Brain pericyte (primary cell): ENCODE data around the gene TFB2M.
A peak's percentile ranks its signal among the peaks of the same experiment; 100 is the strongest.
"Not testable (repeated sequence)": the region's sequence is repeated elsewhere in the genome, so short reads cannot be mapped to it uniquely, and the experiment has no call there.

ENCODE experiments used
- DNase-seq: peaks from one replicate; pipeline ENCODE4 v3.0.0-alpha.2; 2012; ENCODE audit warnings: low read depth, low spot score

TFB2M gene

DNA sequence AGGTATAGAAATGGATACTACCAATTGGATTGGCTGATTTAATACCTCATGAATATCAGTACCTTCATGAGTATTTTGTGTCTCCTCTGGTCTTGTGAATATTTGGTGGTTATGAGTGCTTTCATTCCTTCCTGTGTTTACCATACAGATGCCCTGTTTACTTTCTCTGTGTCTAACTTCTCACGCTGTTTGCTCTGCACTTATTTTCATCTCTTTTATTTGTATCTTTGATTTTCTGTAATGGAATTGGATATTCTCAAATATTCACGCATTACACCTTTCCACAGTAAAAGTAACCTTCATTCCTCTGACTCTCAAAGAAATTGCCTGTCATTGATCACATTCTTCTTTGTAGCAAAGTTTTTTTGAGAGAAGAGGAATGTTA lies 17.0 kb upstream of the TFB2M start:
- no peak for DNase-seq

DNA sequence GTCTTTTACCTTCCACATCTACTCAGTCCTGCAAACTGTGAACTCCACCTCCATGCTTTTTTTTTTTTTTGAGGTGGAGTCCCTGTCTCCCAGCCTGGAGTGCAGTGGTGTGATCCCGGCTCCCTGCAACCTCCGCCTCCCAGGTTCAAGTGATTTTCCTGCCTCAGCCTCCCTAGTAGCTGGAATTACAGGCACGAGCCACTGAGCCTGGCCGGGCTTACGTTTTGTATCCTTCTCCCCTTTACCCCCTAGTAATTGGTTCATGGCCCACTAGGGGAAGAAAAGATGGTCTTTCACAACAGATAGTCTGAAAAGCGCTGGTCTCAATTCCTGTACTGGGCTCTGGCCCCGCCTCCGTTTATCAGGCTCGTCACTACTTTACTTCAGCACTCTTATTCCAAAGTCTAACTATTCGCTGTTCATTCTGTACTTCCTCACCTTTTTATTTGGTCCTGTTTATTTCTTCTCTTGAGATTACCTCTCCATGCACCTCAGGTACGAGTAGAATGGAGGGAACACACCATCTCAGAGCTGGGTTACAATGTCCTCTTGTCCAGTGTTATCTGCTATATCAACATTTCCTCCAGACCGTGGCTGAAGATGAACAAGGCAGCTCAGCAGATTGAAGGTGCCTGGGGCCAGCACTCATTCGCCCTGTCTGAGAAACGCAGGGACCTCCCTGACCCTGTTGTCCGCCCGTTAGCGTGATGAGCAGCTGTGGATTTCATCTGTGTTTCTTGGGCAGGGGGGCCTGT lies 16.4 kb upstream of the TFB2M start:
- no peak for DNase-seq

DNA sequence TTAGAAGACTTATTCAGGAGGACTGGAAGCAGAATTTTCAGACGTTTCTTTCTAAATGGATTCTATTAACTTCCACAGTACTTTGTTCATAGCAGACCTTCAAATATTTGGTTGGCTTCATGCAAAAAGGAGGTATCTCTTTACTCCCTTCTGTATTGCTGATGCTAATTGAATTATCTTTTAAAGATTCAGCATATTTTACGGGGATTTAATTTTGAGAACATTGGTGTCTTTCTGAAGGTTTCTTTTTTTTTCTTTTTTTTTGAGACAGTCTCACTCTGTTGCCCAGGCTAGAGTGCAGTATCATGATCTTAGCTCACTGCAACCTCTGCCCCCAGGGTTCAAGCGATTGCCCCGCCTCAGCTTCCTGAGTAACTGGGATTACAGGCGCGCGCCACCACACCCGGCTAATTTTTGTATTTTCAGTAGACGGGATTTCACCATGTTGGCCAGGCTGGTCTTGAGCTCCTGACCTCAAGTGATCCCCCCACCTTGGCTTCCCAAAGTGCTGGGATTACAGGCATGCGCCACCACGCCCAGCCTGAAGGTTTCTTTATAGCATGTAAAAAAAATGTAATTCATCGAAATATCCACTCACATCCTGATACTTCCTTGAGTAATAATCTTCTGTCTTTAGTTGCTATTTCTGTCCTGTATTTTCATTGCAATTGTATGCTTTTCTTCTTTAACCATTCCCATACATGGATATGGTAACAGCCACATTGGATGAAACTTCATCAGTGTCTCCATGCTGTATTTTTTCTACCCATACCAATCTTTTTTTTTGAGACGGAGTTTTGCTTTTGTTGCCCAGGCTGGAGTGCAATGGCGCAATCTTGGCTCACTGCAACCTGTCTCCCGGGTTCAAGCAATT lies 14.7 kb upstream of the TFB2M start:
- no peak for DNase-seq

DNA sequence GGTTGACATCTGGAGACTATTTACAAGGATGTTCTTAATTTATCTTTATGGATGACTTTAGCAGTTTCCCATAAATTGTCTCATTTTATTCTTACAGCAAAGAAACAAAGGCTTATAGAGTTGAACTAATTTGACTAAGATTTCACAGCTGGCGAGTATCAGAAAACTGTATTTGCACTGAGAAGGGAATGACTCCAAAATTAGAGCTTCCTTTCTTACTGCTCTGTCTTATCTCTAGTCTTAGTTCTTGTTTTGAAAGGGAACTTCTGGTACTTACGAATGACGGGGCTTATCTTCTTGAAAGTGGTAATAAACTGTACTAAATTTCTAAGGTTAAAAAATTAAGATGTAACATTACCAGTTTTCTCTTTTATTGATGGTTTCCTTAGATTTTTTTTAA lies 13.8 kb upstream of the TFB2M start:
- DNase-seq, result no peak

DNA sequence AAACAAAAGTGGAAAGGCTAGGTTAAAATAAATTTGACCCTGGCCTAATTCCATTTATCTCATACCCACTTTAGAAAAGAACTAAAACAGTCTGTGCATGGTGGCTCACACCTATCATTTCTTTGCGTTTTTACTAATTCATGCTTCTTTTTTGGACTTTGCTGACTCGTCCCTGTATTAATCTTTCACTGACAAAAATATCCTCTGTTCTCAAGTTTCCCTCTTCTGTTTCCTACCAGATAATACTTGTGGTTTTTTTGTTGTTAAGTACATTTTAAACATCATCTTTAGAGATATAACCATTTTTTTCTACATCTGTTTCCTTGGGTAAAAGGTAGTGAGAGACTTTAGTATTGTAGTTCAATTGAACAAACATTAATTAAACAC lies 11.7 kb upstream of the TFB2M start:
- DNase-seq, result no peak

DNA sequence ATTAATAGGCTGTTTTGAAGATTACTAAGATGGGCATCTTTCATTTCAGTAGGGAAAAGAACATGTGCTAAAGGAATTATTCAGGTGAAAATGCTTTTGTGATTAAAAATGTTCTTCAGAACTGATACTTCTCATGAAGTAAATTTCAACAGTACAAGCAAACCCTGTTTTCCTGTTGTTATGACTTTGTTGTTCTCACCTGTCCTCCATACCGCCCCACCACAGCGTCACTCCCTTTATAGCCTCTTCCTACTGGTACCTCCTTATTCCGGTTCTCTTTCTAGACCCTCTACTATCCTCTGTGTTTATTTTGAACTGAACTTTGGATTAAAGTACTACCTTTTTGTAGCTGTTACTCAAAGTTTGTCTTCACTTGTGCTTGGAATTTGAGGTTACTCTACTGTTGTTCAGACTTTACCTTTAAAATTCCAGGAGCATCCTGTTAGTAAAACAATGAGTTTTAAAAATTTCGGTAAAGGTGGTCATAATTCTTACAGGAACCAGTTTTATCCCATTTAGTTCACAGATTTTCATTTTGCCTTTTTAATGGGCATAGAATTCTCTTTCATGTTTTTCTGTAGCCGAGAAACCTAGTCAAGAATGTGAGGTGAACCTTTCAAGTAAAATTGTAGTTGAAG lies 11.1 kb upstream of the TFB2M start:
- no peak for DNase-seq

DNA sequence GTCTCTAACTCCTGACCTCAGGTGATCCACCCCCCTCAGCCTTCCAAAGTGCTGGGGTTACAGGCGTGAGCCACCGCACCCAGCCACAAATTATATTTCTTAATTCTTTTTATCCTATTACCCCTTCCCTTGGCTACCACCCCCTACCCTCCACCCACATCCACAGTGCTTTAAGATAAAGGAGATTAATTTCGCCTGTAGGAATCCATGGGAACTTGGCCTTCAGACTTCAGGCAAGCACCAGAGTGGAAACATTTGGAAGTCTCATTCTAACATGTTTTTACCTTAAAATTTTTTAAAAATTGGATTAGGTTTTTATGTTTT lies 10.6 kb upstream of the TFB2M start:
- DNase-seq, result no peak

DNA sequence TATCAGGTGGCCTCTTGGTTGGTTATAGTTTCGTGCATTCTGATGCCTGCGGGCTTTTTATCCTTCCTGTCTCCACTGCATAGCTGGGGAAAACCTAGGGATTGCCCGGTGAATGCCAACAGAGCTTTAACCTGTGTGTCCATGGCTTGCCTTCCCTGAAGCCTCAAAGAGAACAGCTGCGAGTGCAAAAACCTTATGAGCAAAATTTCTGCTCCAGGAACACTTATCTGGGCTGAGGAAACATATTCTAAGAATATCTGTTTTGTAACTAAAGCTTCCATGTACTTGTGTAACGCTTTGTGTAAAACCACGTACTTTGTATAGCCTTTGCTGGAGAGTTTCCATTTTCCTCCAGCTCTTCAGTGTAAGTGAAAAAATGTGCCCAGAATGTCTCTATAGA lies 7.4 kb upstream of the TFB2M start:
- DNase-seq, result no peak

DNA sequence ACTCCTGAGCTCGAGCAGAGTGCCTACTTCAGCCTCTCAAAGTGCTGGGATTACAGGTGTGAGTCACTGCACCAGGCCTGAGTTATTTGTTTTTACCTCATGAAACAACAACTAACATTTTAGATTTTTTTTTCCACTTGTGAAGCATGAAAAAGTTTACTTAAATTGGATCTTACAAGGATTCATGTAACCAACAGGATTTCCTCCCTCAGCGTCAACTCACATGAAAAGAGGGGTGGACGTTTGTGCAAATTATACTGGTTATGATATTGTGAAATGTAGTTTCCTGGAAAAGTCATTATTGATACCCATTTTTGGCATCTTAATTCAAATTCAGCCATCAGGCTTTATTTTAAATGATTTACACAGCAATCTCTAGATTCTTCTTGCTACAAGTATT lies 6.7 kb upstream of the TFB2M start:
- DNase-seq, result no peak

DNA sequence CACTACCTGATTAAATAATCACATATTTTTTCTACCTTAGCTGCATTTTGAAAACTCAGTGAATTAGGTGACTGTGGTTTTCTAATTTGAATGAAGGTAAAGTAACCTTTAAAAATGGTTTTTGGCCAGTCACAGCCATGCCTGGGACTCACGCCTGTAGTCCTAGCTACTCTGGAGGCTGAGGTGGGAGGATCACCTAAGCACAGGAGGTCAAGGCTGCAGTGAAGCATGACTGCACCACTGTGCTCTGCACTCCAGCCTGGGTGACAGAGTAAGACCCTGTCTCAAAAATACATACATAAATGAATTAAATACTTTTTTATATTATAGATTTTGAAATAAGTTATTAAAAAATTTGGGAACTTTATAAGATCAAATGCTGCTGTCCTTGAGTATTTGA lies 5.9 kb upstream of the TFB2M start:
- no peak for DNase-seq

DNA sequence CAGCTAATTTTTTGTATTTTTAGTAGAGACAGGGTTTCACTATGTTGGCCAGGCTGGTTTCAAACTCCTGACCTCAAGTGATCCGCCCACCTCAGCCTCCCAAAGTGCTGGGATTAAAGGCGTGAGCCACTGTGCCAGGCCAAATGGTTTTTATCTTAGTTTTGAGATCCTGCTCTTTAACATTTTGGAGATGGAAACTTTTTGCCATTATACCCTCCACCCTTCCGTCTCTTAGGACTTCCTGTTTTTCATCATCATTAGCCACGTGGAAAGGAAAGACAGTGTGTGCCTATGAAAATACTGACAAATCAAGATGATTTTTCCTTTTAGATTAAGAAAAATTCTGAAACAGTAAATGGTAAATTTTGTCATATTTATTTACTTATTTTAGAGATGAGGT lies 5.2 kb upstream of the TFB2M start:
- not testable (repeated sequence) for DNase-seq

DNA sequence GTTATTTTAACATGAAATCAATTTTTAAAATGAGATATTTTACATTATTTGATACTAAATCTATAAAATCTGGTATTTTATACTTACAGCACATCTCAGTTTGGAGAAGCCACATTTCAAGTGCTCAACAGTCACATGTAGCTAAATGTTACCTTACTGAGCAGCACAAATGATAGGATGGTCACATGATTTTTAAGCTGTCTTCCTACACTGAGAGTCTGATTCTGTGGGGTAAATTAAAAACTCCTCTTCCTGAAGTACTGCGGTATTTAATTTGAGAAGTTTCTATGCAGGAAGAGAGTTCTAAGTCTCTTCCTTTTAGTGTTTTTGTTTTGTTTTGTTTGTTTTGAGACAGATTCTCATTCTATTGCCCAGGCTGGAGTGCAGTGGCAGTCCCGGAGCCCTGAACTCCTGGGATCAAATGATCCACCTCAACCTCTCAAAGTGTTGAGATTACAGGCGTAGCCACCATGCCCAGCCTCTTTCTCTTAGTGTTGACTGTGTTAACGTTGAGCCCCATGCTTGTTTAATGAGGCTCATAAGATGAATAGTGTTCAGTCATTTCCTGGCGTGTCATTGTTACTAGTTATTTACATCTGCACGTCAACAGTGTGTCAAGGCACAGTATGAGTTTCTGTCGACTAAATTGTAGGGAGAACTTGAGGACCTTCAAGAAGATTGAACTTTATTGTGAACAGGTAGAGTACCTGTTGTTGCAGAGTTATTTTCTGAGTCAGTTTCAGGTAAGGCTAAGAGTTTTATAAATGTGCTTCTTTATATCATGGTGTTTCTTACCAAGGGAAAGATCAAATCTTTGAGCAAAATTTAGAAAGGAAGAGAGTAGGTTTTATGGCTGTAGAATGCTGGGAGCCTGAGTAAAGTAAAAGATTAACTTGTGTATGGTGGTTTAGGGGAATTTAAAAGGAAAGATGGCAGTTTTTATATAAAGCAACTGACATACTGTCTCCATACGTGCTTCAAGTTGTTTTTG lies 3.5 kb upstream of the TFB2M start:
- no peak for DNase-seq

DNA sequence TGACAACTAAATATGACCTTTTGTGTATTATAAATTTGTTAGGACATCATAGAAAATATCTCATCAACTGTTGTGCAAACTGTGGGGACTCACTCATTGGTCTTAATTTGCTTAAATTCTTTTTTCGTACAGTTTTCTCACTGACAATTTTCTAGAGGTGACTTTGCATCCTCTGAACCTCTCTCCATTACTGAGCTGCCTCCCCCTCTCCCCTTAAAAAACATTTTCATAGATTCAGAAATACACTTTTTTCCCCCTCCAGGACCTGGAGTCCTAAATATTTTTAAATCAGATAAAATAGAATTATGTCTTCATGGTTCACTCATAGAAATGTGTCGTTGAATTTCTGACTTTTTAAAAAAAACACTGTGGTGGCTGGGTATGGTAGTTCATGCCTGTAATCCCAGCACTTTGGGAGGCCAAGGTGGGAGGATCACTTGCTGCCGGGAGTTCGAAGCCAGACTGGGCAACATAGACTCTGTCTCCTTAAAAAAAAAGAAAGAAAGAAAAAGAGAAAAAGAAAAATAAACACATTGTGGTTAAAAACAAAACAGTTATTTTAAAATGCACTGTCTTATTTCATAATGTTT lies 1.7 kb upstream of the TFB2M start:
- DNase-seq, result no peak

DNA sequence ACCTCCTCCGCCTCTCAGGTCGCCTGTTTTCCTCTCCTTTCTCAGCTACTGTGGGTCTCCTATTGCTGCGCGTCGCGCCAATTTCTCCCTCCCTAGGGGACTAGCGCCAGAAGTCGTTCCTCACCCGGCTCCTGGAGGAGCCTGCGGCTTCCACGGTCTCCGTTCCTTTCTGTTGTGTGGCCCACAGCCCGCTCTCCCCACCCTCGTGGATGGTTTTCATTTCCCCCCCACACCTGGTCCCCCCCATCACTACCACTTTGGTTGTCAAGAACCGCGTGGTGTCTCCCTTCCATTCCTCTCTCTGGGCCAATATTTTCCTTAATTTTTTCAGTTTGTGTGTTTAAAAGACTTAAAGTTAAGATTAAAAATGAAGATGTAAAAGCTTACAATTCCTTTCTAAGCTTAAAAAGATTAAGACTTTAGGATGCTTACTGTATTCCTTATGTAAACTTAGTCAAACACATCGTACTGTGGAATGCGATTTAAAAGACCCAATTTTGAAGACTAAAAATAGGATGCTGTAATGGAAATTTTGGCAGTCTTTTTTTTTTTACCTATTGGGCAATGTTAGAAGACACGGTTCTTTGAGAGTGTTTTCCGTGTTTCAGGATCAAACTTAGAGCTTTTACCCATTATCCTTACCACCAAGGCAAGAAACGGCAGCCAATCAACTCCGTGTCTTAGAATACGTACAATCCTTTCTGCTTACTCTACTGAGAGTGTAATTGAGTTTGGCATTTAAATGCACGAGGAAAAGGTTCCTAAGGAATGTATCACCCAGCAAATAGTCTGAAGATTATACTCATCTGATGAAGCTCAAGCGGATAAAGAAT lies 968 bp upstream of the TFB2M start:
- peak; percentile 16 for DNase-seq

DNA sequence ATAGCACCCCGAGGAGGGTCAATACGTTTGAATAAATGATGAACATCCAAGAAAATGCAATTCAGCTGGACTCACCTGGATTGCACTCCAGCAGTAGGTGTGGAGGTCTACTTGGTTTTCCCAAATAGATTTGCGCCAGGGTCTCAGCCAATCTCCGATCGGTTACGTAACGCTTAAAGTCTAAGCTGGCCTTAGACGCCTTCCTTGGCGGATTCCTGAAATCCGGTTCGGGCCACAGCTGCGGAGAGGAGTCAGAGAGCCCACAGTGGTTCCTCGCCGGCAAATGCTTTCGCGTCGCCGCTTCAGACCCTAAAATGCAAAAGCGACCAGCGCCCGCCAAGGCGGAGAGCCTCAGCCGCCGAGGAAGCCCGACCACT lies 322 bp downstream of the TFB2M start:
- no peak for DNase-seq

DNA sequence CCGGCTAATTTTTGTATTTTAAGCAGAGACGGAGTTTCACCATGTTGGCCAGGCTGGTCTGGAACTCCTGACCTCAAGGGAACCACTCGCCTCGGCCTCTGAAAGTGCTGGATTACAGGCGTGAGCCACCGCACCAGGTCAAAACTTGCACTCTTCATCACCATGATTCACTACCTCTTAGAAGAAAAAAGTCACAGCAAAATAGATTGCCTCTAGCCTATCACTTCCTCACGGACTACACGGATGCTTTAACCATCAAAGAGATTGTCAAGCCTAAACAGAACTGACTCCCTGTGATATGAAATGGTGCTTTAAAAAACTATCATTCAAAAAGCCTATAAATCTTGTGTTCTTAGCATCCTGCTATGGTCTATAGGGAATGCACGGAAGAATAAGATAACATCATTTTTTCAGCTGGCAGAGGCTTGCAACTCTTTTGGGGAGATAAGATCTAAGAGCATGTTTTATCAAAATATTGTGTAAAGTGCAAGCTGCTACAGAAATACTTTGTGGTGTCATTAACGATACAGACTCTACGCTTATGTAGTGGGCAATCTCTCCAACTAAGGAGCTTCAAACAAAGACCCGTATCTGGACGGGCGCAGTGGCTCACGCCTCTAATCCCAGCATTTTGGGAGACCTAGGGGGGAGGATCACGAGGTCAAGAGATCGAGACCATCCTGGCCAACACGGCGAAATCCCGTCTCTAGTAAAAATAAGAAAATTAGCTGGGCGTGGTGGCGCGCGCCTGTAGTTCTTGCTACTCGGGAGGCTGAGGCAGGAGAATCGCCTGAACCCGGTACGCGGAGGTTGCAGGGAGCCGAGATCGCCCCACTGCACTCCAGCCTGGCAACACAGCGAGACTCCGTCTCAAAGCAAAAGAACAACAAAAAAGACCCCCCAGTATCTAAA lies 966 bp downstream of the TFB2M start:
- no peak for DNase-seq

DNA sequence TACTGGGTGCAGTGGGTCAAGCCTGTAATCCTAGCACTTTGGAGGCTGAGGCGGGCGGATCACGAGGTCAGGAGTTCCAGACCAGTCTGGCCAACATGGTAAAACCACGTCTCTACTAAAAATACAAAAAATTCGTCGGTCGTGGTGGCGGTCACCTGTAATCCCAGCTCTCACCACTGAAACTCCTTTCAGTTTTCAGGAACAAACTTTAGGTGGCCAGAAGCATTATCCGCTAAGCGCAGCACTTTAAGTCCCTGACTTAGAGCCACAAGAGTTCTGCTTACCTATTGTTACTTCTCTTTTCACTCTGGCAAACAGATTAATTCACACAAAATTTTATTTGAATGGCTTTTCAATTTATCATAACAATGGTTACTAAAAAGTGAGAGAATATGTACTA lies 5.2 kb downstream of the TFB2M start:
- not testable (repeated sequence) for DNase-seq

DNA sequence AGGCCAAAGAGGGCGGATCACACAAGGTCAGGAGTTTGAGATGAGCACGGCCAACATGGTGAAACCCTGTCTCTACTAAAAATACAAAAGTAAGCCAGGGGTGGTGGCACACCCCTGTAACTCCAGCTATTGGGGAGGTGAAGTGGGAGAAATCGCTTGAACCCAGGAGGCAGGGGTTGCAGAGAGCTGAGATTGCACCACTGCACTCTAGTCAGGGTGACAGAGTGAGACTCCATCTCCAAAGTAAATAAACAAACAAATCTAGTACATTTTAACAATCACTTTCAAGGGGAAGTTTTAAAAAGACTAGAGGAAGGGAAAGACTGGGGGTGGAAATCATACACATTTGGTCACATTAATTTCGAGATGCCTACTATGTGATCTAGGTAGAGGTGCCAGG lies 6.8 kb downstream of the TFB2M start:
- DNase-seq, result no peak

DNA sequence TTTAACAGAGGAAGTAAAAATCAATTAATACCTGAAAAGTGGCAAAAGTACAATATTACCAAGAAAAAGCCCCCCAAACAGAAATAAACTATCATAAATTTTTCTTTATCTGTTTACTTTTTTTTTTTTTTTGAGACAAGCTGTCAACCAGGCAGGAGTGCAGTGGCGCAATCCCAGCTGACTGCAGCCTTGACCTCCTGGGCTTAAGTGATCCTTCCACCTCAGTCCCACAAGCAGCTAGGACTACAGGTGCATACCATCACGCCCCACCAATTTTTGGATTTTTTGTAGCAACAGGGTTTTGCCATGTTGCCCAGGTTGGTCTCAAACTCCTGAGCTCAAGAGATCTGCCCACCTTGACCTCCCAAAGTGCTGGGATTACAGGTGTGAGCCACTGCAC lies 8.0 kb downstream of the TFB2M start:
- DNase-seq, result no peak
